Pancreas (tissue), 10 donors: ENCODE measurements around the gene CARS1. TPM values are rescaled to one million over a fixed set of nuclear protein-coding genes. Genes with fewer than 3 reads are reported as not detected.

Source experiments
- ATAC-seq, 4 donors: fragments of 200-7000 bp; cut with Tn5 transposase; one replicate each; pipeline versions ENCODE4 v1.8.0 to v1.9.1; 2020; ENCODE audit warnings: mild to moderate bottlenecking in 4 of 4, moderate library complexity in 4 of 4
- DNase-seq, 6 donors: peaks; one replicate each; pipeline ENCODE4 v3.0.0-alpha.2; 2020
- FAIRE-seq: peaks from 2 replicates; lab custom pipeline; 2012; peaks lifted over from hg19 to GRCh38; lab: Jason Lieb, UNC
- H3K27ac ChIP-seq, 4 donors: fragments of 200-600 bp; sonication (generic); 1 replicate in 3 of 4; 2 replicates in 1 of 4; pipeline versions ENCODE4 v1.5.0 to v1.8.0; 2020
- H3K27me3 ChIP-seq, 4 donors: fragments of 200-600 bp; one replicate each; pipeline ENCODE4 v1.8.0; 2021
- H3K36me3 ChIP-seq, 3 donors: fragments of 200-600 bp; sonication (generic) in 1 of 3; one replicate each; pipeline versions ENCODE4 v1.5.0 to v1.8.0; 2020 to 2021
- H3K4me1 ChIP-seq, 3 donors: fragments of 200-600 bp; one replicate each; pipeline ENCODE4 v1.8.0; 2021
- H3K4me3 ChIP-seq, 4 donors: fragments of 200-600 bp; sonication (generic) in 2 of 4; one replicate each; pipeline versions ENCODE4 v1.5.0 to v1.8.0; 2020 to 2021
- H3K9me3 ChIP-seq, 4 donors: fragments of 200-600 bp; one replicate each; pipeline ENCODE4 v1.8.0; 2021
- WGBS, 2 donors: extraction: QIAGEN DNeasy Blood & Tissue Kit; methylation state at CpG; one replicate each; pipeline ENCODE4 v1.1.7; 2013; 5-methylcytosine and 5-hydroxymethylcytosine counted together
- intact Hi-C, 3 donors: fragments of 100-400 bp; cut with DNase I; formaldehyde crosslinking; loops; one replicate each; pipeline versions ENCODE4 v1.11.1 to v1.14.2; 2022
- polyA plus RNA-seq, 2 donors: library from polyadenylated mRNA; stranded (reverse); fragments of 200-250 nt; gene quantifications; one replicate each; pipeline ENCODE4 v1.2.3, GENCODE V29; 2013
- total RNA-seq, 6 donors: library from RNA; stranded (reverse); fragmentation: NEBNext Ultra II Directional in 4 of 6; extraction: Animal tissue kit (Norgen Biotek cat#: 25700) in 4 of 6; gene quantifications; one replicate each; pipeline versions ENCODE4 v1.2.1 to v1.2.4, GENCODE V29; 2021 to 2023
- TF ChIP-seq, protein P1 (sequence below), 4 donors: fragments of 200-600 bp; sonication (generic) in 3 of 4; IDR thresholded peaks; one replicate each; pipeline versions ENCODE4 v1.5.0 to v1.8.0; 2021; ENCODE audit warnings: antibody characterized with exemption in 4 of 4
- donor health status: healthy with polysubstance abuse.
- donor health status: DM: no; HTN: no; CAD: no; lungs with moderate emphysema.
- donor health status: DM: no; HTN: no; CAD: no.
- donor health status: control.
- donor health status: control.
- donor health status: Bipolar disorder and iron deficiency.
- donor health status: DM: yes; HTN: yes; CAD: no.
- donor health status: DM: no; HTN: no; CAD: no.
- donor health status: DM: no; HTN: no; CAD: no.
- donor health status: DM: yes; HTN: yes; CAD: no.

The CARS1 gene
- total and polyA plus RNA-seq, 8 donors, result 14.8 to 65.0 (median 19.8) TPM

DNA sequence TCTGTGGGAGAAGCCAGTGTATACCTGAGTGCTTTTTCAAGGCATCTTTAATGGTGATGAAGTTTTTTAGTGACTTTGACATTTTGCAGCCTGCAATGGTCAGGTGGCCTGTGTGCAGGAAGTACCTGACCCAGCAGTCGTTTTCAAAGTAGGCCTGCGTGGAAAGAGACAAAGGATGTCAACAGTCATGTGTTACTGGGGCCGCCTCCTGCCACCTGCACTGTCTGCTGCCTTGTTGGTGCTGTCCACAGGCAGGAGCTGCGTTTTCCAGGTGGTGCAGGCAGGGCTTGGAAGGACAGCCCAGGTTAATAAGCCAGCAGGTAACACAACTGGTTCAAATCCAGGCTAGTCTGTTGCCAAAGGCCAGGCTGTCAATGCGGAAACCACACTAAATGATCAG is 38.6 kb downstream of the CARS1 start:
- Histone ChIP-seq H3K27ac (no peak overlapping the region), H3K4me3 (no peak overlapping the region), H3K9me3 (no peaks in the 10 kb centered on the region), H3K4me1 (peaks cover 0 to 13% (median 0%) of the 10 kb centered on the region in 3 donors), H3K27me3 (no peaks in the 10 kb centered on the region), H3K36me3 (peaks cover 7 to 58% (median 21%) of the 10 kb centered on the region in 3 donors)
- WGBS, 2 donors, result 77 to 78% methylated on average over 5 of the region's 5 CpGs
- ATAC-seq (no peak), FAIRE-seq (no peak), DNase-seq (peak in 1 of 6 donors; percentile 26)
- intact Hi-C loops, result no loop called here
- TF ChIP-seq, protein P1, sequence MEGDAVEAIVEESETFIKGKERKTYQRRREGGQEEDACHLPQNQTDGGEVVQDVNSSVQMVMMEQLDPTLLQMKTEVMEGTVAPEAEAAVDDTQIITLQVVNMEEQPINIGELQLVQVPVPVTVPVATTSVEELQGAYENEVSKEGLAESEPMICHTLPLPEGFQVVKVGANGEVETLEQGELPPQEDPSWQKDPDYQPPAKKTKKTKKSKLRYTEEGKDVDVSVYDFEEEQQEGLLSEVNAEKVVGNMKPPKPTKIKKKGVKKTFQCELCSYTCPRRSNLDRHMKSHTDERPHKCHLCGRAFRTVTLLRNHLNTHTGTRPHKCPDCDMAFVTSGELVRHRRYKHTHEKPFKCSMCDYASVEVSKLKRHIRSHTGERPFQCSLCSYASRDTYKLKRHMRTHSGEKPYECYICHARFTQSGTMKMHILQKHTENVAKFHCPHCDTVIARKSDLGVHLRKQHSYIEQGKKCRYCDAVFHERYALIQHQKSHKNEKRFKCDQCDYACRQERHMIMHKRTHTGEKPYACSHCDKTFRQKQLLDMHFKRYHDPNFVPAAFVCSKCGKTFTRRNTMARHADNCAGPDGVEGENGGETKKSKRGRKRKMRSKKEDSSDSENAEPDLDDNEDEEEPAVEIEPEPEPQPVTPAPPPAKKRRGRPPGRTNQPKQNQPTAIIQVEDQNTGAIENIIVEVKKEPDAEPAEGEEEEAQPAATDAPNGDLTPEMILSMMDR (IDR thresholded peaks at IDR 0.05), result no peak

DNA sequence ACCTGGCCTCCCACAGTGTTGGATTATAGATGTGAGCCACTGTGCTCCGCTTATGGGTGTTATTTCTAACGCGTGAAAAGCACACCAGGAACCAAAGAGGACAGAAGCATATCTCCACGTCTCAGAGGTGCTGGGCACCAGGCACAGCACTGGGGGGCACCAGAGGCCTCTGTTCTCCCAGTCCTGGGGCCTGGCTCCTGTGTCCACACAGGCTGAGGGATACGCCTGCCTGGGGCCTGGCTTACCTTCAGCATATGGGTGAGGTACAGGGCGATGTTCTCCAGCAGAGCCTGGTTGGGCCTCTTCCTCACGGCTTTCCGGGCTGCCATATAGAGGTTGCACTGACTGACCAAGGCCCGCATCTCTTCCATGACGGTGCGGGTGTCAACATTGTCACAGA is 40.4 kb downstream of the CARS1 start:
- TF ChIP-seq, protein P1 (IDR thresholded peaks at IDR 0.05), result no peak
- DNase-seq (peak in 1 of 6 donors; percentile 28), FAIRE-seq (no peak), ATAC-seq (no peak)
- no peak overlapping the region for H3K4me3 ChIP-seq
- H3K4me1 ChIP-seq, result peaks cover 0 to 13% (median 0%) of the 10 kb centered on the region in 3 donors
- intact Hi-C loops, result no loop called here
- no peaks in the 10 kb centered on the region for H3K9me3 ChIP-seq
- WGBS, 2 donors, result 94 to 95% methylated on average over 11 of the region's 11 CpGs
- peaks cover 7 to 66% (median 21%) of the 10 kb centered on the region in 3 donors for H3K36me3 ChIP-seq
- no peak overlapping the region for H3K27ac ChIP-seq
- no peaks in the 10 kb centered on the region for H3K27me3 ChIP-seq

DNA sequence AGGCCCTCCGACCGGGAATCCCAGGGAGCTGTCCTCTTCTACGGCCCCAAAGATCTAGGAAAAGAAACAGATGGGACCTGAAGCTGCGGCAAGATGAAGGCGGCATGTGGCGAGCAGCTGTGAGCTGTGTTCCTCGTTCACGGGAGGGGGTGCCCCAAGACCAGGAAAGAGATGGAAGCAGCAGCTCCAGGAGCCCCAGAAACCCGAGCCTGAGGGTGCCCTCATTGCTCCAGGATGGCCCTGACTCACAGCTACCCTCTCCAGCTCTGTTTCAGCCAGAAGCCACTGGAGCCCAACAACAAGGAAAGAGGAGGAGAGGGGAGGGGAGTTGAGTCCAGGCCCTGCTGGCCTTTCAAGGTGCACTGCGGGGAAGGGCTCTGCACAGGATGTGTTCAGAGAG is 41.4 kb downstream of the CARS1 start:
- intact Hi-C loops, result no loop called here
- peak in 1 of 6 donors; percentile 17 for DNase-seq
- FAIRE-seq, result no peak
- Histone ChIP-seq H3K27me3 (no peaks in the 10 kb centered on the region), H3K4me3 (no peak overlapping the region), H3K36me3 (peaks cover 7 to 74% (median 25%) of the 10 kb centered on the region in 3 donors), H3K27ac (no peak overlapping the region), H3K9me3 (no peaks in the 10 kb centered on the region), H3K4me1 (peaks cover 0 to 4% (median 0%) of the 10 kb centered on the region in 3 donors)
- no peak for ATAC-seq
- TF ChIP-seq, protein P1 (IDR thresholded peaks at IDR 0.05), result no peak
- 87 to 94% methylated on average over 10 of the region's 10 CpGs for WGBS, 2 donors

DNA sequence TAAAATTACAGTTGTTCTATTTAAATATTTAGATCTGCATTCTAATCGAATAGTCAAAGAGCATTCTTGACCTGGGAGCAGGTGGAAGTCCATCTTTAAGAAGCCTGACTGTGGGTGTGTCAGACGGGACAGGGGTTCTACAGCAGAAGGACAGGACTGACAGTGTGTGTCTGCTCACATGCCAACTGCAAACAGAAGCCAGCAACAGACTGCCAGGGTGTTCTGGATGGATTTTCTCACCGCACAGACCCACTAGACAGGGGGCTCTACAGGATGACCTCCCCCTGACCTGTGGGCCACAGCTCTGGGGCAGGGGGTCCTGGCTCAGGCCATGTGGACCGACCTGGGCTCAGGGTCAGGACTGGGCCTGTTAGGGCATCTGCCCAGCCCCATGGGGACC is 42.3 kb downstream of the CARS1 start:
- FAIRE-seq (no peak), DNase-seq (peak in 1 of 6 donors; percentile 42), ATAC-seq (no peak)
- WGBS, 2 donors, result 80 to 85% methylated on average over 4 of the region's 4 CpGs
- H3K9me3 ChIP-seq, result no peaks in the 10 kb centered on the region
- TF ChIP-seq, protein P1 (IDR thresholded peaks at IDR 0.05), result no peak
- intact Hi-C loops, result no loop called here
- no peaks in the 10 kb centered on the region for H3K27me3 ChIP-seq
- H3K4me3 ChIP-seq, result no peak overlapping the region
- peaks cover 7 to 75% (median 25%) of the 10 kb centered on the region in 3 donors for H3K36me3 ChIP-seq
- H3K27ac ChIP-seq, result no peak overlapping the region
- no peaks in the 10 kb centered on the region for H3K4me1 ChIP-seq
